ENCODE results near the gene TOM1L1.

The TOM1L1 gene

DNA sequence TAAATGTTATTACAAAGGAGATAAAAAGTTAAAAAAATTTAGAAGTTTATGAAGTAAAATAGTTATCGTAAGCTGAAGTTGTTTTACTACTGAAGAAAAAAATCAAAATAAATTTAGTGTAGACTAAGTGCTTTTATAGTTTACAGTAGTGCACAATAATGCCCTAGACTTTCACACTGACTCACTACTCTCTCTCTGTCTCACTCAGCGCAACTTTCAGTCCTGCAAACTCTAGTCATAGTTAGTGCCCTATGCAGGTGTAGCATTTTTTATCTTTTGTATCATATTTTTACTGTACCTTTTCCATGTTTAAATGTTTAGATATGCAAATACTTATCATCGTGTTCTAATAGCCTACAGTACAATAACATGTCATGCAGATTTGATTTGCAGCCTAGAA, 17.7 kb upstream of the TOM1L1 start:
- TF ChIP-seq, protein P1, sequence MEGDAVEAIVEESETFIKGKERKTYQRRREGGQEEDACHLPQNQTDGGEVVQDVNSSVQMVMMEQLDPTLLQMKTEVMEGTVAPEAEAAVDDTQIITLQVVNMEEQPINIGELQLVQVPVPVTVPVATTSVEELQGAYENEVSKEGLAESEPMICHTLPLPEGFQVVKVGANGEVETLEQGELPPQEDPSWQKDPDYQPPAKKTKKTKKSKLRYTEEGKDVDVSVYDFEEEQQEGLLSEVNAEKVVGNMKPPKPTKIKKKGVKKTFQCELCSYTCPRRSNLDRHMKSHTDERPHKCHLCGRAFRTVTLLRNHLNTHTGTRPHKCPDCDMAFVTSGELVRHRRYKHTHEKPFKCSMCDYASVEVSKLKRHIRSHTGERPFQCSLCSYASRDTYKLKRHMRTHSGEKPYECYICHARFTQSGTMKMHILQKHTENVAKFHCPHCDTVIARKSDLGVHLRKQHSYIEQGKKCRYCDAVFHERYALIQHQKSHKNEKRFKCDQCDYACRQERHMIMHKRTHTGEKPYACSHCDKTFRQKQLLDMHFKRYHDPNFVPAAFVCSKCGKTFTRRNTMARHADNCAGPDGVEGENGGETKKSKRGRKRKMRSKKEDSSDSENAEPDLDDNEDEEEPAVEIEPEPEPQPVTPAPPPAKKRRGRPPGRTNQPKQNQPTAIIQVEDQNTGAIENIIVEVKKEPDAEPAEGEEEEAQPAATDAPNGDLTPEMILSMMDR (IDR thresholded peaks at IDR 0.05; ENCODE audit: borderline replicate concordance, insufficient read depth, low read depth, low read length): no peak
- no peak overlapping the region for H3K4me3 ChIP-seq (ENCODE audit: low read depth, low read length)

DNA sequence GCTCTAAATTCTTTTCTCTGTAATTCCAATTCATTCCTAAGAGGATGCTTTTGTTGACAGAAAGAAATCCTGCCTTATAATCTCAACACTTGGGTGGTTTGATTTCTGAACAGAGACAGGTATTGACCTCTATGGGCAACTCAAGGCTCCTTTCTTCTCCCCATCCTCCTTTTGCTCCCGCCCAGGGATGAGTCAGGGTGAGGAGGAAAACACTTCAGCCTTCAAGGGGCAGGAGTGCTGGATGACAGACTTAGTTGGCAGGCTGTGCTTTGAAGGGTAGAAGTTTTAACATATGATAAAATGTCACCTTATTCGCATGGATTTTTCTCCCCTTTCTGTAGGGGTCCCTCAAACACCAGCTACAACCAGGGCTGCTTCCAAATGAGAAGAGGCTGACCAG, 16.7 kb upstream of the TOM1L1 start:
- TF ChIP-seq, protein P1 (IDR thresholded peaks at IDR 0.05; ENCODE audit: borderline replicate concordance, insufficient read depth, low read depth, low read length): no peak
- H3K4me3 ChIP-seq (ENCODE audit: low read depth, low read length): no peak overlapping the region

DNA sequence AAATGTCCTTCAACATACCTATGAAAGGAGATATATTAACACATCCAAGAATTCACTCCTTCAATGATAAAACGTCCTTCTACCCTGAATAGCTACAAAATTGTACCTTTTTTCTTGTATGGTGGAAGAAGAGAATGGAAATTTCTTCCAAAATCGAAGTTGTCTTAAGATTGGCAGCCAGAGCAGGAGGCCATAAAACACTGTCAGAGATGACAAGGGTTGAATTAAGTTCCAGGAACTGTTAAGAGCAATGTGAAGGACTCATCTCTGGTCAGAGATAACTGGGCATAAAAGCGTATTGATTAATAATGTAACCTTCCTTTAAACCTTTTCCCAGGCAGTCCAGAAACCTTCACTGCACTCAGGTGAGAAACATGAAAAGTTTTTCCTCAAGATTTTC, 12.9 kb upstream of the TOM1L1 start:
- no peak overlapping the region for H3K4me3 ChIP-seq (ENCODE audit: low read depth, low read length)
- TF ChIP-seq, protein P1 (IDR thresholded peaks at IDR 0.05; ENCODE audit: borderline replicate concordance, insufficient read depth, low read depth, low read length): no peak

DNA sequence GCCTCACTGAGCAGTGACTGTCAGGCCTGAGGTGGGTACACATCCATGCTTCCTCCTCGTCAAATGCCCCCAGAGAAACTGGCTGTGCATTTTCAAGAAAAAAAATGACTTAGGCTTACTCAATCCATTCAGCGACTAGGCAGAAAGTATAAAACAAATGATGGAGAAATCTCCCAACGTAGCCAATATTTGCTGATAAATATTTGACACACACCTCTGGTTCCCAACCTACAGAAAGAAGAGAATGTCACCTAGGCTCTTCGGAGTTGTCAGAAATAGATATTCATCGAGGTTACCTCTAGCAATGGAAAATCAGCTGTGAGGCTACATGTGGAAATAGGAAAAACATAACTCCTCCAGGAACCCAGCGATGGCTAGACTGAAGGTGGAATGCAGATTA, 12.4 kb upstream of the TOM1L1 start:
- TF ChIP-seq, protein P1 (IDR thresholded peaks at IDR 0.05; ENCODE audit: borderline replicate concordance, insufficient read depth, low read depth, low read length): no peak
- no peak overlapping the region for H3K4me3 ChIP-seq (ENCODE audit: low read depth, low read length)

DNA sequence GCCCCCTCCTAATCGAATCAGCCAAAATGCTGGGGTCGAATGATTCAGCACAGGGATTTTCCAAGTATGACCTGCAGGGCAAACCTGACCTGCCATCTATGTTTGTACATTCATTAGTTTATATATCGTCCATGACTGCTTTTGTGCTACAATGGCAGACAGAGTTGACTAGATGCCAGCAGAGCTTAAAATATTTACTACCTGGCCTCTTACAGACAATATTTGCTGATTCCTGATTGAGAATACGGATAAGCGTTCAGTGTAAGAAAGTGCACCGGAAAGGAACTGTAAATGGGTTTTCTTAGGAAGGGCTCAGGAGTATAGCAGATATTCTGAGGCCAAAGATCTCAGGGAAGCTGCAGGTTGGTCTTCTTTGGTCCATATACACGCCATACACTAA, 11.7 kb upstream of the TOM1L1 start:
- TF ChIP-seq, protein P1 (IDR thresholded peaks at IDR 0.05; ENCODE audit: borderline replicate concordance, insufficient read depth, low read depth, low read length): no peak
- no peak overlapping the region for H3K4me3 ChIP-seq (ENCODE audit: low read depth, low read length)

DNA sequence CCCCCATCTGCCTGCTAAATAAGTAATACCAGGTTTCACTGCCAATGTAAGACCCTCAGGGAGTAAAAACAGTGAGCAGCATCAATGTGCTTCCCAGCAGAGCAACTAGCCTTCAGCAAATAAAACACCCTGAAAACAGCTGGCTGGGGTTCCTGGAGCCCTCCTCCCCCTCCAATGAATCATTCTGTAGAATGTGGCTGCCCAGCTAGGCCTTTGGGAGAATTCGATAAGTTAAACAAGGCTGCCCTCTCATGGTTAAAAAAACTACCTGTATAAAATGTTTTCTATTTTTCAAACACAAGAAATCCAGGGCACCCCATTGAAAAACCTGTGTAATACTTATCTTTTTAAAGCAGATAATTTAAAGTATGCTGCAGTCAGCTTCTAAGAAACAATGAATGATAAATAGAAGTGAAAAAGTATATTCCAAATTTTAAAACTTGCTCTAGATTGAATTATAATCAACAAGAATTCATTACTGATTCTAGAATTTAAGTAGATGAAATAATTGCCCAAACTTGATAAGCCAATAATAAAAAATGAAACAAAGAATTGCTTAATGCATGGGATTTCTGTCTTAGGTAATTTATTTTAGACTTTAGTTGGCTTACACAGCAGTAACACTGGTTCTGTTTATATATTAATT, 9.4 kb upstream of the TOM1L1 start:
- TF ChIP-seq, protein P1 (IDR thresholded peaks at IDR 0.05; ENCODE audit: borderline replicate concordance, insufficient read depth, low read depth, low read length): no peak

DNA sequence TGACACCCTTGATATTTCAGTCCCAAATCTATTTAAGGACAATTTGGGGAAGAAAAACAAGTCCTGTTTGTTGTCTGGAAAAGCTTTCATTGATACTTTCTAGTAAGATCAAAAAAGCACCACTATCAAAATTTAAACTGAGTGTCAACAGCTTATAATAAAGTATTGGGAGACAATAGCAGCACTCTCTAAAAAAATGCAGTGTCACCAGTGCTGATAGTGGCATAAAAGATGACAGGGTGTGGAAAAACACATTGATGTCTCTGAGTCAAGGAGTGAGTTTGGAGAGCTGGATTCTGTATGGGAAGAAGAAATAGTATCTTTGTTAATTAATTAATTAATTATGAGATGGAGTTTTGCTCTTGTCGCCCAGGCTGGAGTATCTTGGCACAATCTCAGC, 8.3 kb upstream of the TOM1L1 start:
- no peak overlapping the region for H3K4me3 ChIP-seq (ENCODE audit: low read depth, low read length)
- TF ChIP-seq, protein P1 (IDR thresholded peaks at IDR 0.05; ENCODE audit: borderline replicate concordance, insufficient read depth, low read depth, low read length): no peak

More for the DNA sequence above, 9.4 kb upstream of the TOM1L1 start:
- H3K4me3 ChIP-seq (ENCODE audit: low read depth, low read length): no peak overlapping the region
